Nephron (organoid): ENCODE measurements around the gene VPS4B.

Source experiments
- H3K27ac Mint-ChIP-seq, 3 experiments: 2 replicates each; pipeline ENCODE4 v1.8.0; 2020; ENCODE audit warnings: mixed read lengths in 3 of 3, mild to moderate bottlenecking in 2 of 3, moderate library complexity in 1 of 3
- H3K27me3 Mint-ChIP-seq: 2 replicates; pipeline ENCODE4 v1.8.0; 2021; ENCODE audit warnings: low read depth, mild to moderate bottlenecking, moderate library complexity, mixed read lengths
- H3K36me3 Mint-ChIP-seq: 2 replicates; pipeline ENCODE4 v1.8.0; 2020; ENCODE audit warnings: low read depth, mixed read lengths
- H3K4me1 Mint-ChIP-seq: 2 replicates; pipeline ENCODE4 v1.8.0; 2020; ENCODE audit warnings: mixed read lengths
- H3K4me3 Mint-ChIP-seq, 3 experiments: 2 replicates each; pipeline ENCODE4 v1.8.0; 2020; ENCODE audit warnings: mild to moderate bottlenecking in 3 of 3, mixed read lengths in 3 of 3, moderate library complexity in 2 of 3
- H3K9me3 Mint-ChIP-seq: 2 replicates; pipeline ENCODE4 v1.8.0; 2020; ENCODE audit warnings: mixed read lengths
- TF ChIP-seq, protein P1 (sequence below), 3 experiments: fragments of 200-600 bp; sonication (generic); IDR thresholded peaks; one replicate each; pipeline ENCODE4 v1.5.0; 2021; ENCODE audit warnings: antibody characterized with exemption in 3 of 3; ENCODE audit not compliant: unreplicated experiment in 3 of 3

The VPS4B gene

DNA sequence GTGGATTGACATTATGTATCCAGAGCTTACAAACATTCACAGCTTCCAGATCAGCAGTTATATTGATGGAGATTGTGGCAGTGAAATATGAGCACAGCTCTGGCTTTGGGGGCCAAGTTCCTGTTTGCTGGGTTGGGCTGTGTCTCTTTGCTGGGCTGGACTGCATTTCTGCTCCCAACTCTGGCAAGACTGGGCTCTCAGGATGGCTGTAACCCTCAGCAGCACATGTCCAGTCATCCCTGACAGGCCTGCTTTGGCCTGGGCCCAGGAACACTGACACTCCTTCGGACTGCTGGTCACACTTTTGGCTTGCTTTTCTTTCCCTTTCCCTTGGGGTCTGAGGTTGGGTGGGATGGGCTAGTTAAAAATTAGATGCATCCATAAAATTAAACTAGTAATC, 17.9 kb upstream of the VPS4B start:
- H3K27ac Mint-ChIP-seq = no peak overlapping the region
- no peaks in the 10 kb centered on the region for H3K27me3 Mint-ChIP-seq
- no peak overlapping the region for H3K4me3 Mint-ChIP-seq
- TF ChIP-seq, protein P1, sequence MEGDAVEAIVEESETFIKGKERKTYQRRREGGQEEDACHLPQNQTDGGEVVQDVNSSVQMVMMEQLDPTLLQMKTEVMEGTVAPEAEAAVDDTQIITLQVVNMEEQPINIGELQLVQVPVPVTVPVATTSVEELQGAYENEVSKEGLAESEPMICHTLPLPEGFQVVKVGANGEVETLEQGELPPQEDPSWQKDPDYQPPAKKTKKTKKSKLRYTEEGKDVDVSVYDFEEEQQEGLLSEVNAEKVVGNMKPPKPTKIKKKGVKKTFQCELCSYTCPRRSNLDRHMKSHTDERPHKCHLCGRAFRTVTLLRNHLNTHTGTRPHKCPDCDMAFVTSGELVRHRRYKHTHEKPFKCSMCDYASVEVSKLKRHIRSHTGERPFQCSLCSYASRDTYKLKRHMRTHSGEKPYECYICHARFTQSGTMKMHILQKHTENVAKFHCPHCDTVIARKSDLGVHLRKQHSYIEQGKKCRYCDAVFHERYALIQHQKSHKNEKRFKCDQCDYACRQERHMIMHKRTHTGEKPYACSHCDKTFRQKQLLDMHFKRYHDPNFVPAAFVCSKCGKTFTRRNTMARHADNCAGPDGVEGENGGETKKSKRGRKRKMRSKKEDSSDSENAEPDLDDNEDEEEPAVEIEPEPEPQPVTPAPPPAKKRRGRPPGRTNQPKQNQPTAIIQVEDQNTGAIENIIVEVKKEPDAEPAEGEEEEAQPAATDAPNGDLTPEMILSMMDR (IDR thresholded peaks at IDR 0.05; ENCODE audit: unreplicated experiment in 3 of 3) = no peak
- no peaks in the 10 kb centered on the region for H3K36me3 Mint-ChIP-seq
- no peaks in the 10 kb centered on the region for H3K9me3 Mint-ChIP-seq
- no peaks in the 10 kb centered on the region for H3K4me1 Mint-ChIP-seq

DNA sequence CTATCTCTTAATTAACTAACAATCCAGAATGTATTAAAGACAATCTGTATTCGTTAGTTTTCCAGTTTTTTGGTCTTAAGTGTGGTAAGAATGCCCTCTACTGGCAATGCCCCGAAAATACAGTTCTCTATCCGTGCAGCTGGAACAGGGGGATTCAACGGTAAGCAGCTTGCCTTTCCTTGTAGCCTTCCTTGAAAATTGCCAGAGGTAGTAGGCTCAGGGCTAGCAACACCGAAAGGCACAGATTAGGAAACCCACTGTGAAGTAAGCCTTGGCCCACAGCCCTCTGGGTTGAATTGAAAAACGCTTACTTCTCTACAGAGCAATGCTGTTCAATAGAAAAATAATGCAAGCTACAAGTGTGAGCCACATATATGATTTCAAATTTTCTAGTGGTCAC, 17.1 kb upstream of the VPS4B start:
- Mint-ChIP-seq H3K27me3 (no peaks in the 10 kb centered on the region), H3K4me3 (no peak overlapping the region), H3K4me1 (no peaks in the 10 kb centered on the region), H3K27ac (no peak overlapping the region), H3K36me3 (no peaks in the 10 kb centered on the region), H3K9me3 (no peaks in the 10 kb centered on the region)
- TF ChIP-seq, protein P1 (IDR thresholded peaks at IDR 0.05; ENCODE audit: unreplicated experiment in 3 of 3) = peak; percentile 73 to 90 (median 84)

DNA sequence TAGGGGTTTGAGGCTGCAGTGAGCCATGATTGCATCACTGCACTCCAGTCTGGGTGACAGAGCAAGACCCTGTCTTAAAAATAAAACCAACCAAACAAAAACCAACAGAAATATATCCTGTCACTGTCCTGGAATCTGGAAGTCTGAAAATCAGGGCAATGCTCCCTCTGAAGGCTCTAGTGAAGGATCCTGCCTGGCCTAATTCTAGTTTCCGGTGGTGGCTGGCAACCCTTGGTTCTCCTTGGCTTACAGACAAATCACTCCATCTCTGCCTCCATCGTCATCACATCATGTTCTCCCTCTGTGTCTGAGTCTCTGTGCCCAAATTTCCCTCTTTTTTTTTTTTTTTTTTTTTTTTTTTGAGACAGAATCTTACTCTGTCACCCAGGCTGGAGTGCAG, 15.9 kb upstream of the VPS4B start:
- TF ChIP-seq, protein P1 (IDR thresholded peaks at IDR 0.05; ENCODE audit: unreplicated experiment in 3 of 3) = no peak
- H3K36me3 Mint-ChIP-seq = no peaks in the 10 kb centered on the region
- H3K27me3 Mint-ChIP-seq = peaks cover 4% of the 10 kb centered on the region
- H3K27ac Mint-ChIP-seq = no peak overlapping the region
- H3K9me3 Mint-ChIP-seq = no peaks in the 10 kb centered on the region
- H3K4me3 Mint-ChIP-seq = no peak overlapping the region
- H3K4me1 Mint-ChIP-seq = no peaks in the 10 kb centered on the region

DNA sequence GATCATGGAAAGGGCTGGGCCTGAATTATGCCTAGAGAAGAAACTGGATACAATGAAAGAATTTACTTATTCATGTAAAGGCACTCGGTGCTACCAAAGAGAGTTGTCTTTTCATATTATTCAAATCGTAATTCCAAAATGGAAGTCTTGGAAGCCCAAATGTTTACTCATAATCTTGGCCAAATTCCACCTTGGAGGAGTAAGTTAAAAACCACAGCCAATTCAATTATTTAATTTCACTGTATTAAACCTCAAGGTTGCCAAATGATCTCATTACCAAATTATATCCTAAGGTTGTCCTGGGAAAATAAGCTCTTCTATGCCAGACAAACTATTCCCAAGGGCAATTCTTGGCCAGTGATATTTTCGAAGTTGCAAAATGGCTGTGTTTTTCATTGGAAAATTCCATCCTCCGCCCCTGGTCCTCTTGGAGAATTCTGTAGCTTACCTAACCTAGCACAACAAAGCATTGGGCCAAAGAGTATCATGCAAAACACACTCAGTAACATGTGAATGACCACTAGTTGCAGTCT, 11.1 kb upstream of the VPS4B start:
- Mint-ChIP-seq H3K27ac (no peak overlapping the region), H3K27me3 (peaks cover 4% of the 10 kb centered on the region), H3K9me3 (no peaks in the 10 kb centered on the region), H3K36me3 (no peaks in the 10 kb centered on the region), H3K4me1 (no peaks in the 10 kb centered on the region), H3K4me3 (no peak overlapping the region)
- TF ChIP-seq, protein P1 (IDR thresholded peaks at IDR 0.05; ENCODE audit: unreplicated experiment in 3 of 3) = no peak

DNA sequence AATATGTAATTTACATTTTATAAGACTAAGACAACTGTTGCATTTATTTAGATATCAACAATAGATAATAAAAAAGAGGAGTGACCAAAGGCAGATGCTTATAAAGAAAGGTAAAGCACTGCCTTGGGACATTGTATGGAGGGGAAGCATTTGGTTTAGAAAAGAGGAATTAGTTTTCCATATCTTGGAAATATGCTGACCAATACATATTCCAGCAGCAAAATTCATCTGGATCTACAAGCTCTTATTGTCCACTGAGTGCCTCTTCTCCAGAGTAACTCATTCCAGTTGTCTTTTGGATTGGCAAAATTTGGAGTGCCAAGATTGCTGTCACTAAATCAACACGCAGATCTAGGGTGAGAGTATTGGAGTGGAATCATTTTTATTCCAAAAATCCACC, 8.9 kb upstream of the VPS4B start:
- TF ChIP-seq, protein P1 (IDR thresholded peaks at IDR 0.05; ENCODE audit: unreplicated experiment in 3 of 3) = no peak
- H3K27ac Mint-ChIP-seq = no peak overlapping the region
- peaks cover 4% of the 10 kb centered on the region for H3K27me3 Mint-ChIP-seq
- no peaks in the 10 kb centered on the region for H3K9me3 Mint-ChIP-seq
- no peaks in the 10 kb centered on the region for H3K36me3 Mint-ChIP-seq
- H3K4me1 Mint-ChIP-seq = no peaks in the 10 kb centered on the region
- H3K4me3 Mint-ChIP-seq = no peak overlapping the region

DNA sequence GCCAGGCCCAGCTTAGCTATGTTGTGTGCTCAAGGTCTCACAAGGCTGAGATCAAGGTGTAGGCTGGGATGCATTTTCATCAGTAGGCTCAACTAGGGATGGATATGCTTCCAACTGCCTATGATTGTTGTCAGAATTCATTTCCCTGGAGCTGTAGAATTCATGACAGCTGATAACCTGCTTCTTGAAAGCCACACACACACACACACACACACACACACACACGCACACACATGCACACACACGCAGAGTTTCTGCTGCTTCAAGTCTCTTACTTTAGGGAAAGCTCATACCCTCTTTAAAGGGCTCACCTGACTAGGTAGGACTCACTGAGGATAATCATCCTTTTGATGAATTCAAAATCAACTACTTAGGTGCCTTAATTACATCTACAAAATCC, 8.2 kb upstream of the VPS4B start:
- no peaks in the 10 kb centered on the region for H3K9me3 Mint-ChIP-seq
- TF ChIP-seq, protein P1 (IDR thresholded peaks at IDR 0.05; ENCODE audit: unreplicated experiment in 3 of 3) = no peak
- H3K27me3 Mint-ChIP-seq = peaks cover 8% of the 10 kb centered on the region
- H3K4me3 Mint-ChIP-seq = no peak overlapping the region
- H3K4me1 Mint-ChIP-seq = no peaks in the 10 kb centered on the region
- H3K27ac Mint-ChIP-seq = no peak overlapping the region
- H3K36me3 Mint-ChIP-seq = no peaks in the 10 kb centered on the region
